DOHH2 (cell line): Measurements from ENCODE around the gene IKZF3.

Source experiments
- EZH2phosphoT487 ChIP-seq: fragments of 200-600 bp; sonication (generic); IDR thresholded peaks from 2 replicates; pipeline ENCODE4 v1.6.1; 2017; ENCODE audit warnings: borderline replicate concordance, mild to moderate bottlenecking, antibody characterized with exemption, low read length, moderate library complexity, mixed read lengths
- TF ChIP-seq, protein P1 (sequence below): fragments of 200-600 bp; sonication (generic); IDR thresholded peaks from one replicate; pipeline ENCODE4 v1.5.1; 2014; ENCODE audit warnings: antibody characterized with exemption, mild to moderate bottlenecking, low read depth, low read length; ENCODE audit not compliant: poor library complexity, severe bottlenecking

DNA sequence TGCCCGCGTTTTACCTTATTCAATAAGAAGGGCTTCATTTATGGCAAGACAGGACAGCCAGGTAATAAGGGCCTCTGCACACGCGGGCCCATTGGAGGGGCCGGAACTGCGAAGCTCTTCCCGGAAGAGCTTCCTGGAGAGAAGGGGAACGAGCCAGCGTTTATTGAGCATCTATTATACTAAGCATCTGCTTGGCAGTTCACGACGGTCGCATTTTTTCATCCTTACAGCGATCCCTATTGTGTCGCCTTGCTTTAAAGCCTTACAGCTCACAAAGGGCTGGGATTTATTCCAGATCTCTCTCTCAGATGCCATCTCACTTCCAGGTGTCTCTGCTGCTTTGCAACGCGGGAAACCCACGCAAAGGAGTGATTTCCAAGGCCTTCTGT, 4.4 kb upstream of the IKZF3 start:
- TF ChIP-seq, protein P1, sequence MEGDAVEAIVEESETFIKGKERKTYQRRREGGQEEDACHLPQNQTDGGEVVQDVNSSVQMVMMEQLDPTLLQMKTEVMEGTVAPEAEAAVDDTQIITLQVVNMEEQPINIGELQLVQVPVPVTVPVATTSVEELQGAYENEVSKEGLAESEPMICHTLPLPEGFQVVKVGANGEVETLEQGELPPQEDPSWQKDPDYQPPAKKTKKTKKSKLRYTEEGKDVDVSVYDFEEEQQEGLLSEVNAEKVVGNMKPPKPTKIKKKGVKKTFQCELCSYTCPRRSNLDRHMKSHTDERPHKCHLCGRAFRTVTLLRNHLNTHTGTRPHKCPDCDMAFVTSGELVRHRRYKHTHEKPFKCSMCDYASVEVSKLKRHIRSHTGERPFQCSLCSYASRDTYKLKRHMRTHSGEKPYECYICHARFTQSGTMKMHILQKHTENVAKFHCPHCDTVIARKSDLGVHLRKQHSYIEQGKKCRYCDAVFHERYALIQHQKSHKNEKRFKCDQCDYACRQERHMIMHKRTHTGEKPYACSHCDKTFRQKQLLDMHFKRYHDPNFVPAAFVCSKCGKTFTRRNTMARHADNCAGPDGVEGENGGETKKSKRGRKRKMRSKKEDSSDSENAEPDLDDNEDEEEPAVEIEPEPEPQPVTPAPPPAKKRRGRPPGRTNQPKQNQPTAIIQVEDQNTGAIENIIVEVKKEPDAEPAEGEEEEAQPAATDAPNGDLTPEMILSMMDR = no peak
- no peak for TF ChIP-seq EZH2phosphoT487
